Stimulated activated memory B cell treated with anti-CD40 and anti-IgM and Interleukin-4, amounts not matched to agents 10 μg/mL and 1 μg/mL and 100 μg/mL, for 72 hours (primary cell): ENCODE data around the gene MTMR11.
"Not testable (repeated sequence)": the region's sequence is repeated elsewhere in the genome, so short reads cannot be mapped to it uniquely, and the experiment has no call there.

Experiments used
- ATAC-seq: fragments of 150-1000 bp; cut with Tn5 transposase; 2 replicates; pipeline ENCODE4 v1.10.0; 2021
- H3K27ac Mint-ChIP-seq: one replicate; pipeline ENCODE4 v1.8.0; 2022; ENCODE audit warnings: mild to moderate bottlenecking, mixed read lengths
- H3K27me3 Mint-ChIP-seq: one replicate; pipeline ENCODE4 v1.8.0; 2022; ENCODE audit warnings: mixed read lengths
- H3K36me3 Mint-ChIP-seq: one replicate; pipeline ENCODE4 v1.8.0; 2022; ENCODE audit warnings: mixed read lengths
- H3K4me1 Mint-ChIP-seq: one replicate; pipeline ENCODE4 v1.8.0; 2022; ENCODE audit warnings: mixed read lengths
- H3K4me3 Mint-ChIP-seq: one replicate; pipeline ENCODE4 v1.8.0; 2022; ENCODE audit warnings: mild to moderate bottlenecking, moderate library complexity, mixed read lengths
- H3K9me3 Mint-ChIP-seq: one replicate; pipeline ENCODE4 v1.8.0; 2022; ENCODE audit warnings: mixed read lengths

Gene MTMR11

GRCh38 chr1:149936170-149936991 lies at the start of gene MTMR11:
Gene MTMR11, minus strand, starts transcription at chr1:149936879. Its CDS starts 232 bp downstream, at chr1:149936647.
- peaks cover 30% of the 10 kb centered on the region for H3K27me3 Mint-ChIP-seq
- no peaks in the 10 kb centered on the region for H3K36me3 Mint-ChIP-seq
- no peak for ATAC-seq
- H3K4me3 Mint-ChIP-seq = no peak within 1 kb of the TSS
- H3K27ac Mint-ChIP-seq = no peak within 1 kb of the TSS
- no peaks in the 10 kb centered on the region for H3K9me3 Mint-ChIP-seq
- peaks cover 25% of the 10 kb centered on the region for H3K4me1 Mint-ChIP-seq

- H3K36me3 Mint-ChIP-seq = peaks cover 24% of the 10 kb centered on the region
- H3K27ac Mint-ChIP-seq = no peak overlapping the region
- peaks cover 12% of the 10 kb centered on the region for H3K4me1 Mint-ChIP-seq
- ATAC-seq = no peak
- H3K4me3 Mint-ChIP-seq = no peak overlapping the region
- no peaks in the 10 kb centered on the region for H3K27me3 Mint-ChIP-seq
- no peaks in the 10 kb centered on the region for H3K9me3 Mint-ChIP-seq
Measured at GRCh38 chr1:149979972-149980540, 43.4 kb upstream of the MTMR11 start.

- Mint-ChIP-seq H3K4me1 (peaks cover 12% of the 10 kb centered on the region), H3K27me3 (no peaks in the 10 kb centered on the region), H3K9me3 (no peaks in the 10 kb centered on the region), H3K4me3 (no peak overlapping the region), H3K27ac (no peak overlapping the region), H3K36me3 (peaks cover 22% of the 10 kb centered on the region)
- no peak for ATAC-seq
Measured at GRCh38 chr1:149979245-149979971, 42.7 kb upstream of the MTMR11 start.

- no peaks in the 10 kb centered on the region for H3K9me3 Mint-ChIP-seq
- H3K36me3 Mint-ChIP-seq = peaks cover 27% of the 10 kb centered on the region
- H3K4me1 Mint-ChIP-seq = peaks cover 12% of the 10 kb centered on the region
- no peak overlapping the region for H3K27ac Mint-ChIP-seq
- H3K27me3 Mint-ChIP-seq = no peaks in the 10 kb centered on the region
- no peak overlapping the region for H3K4me3 Mint-ChIP-seq
- no peak for ATAC-seq
Measured at GRCh38 chr1:149978547-149979023, 41.9 kb upstream of the MTMR11 start.

- Mint-ChIP-seq H3K4me3 (no peak overlapping the region), H3K4me1 (peaks cover 12% of the 10 kb centered on the region), H3K9me3 (no peaks in the 10 kb centered on the region), H3K27ac (no peak overlapping the region), H3K27me3 (no peaks in the 10 kb centered on the region), H3K36me3 (peaks cover 38% of the 10 kb centered on the region)
- ATAC-seq = no peak
Measured at GRCh38 chr1:149977345-149977744, 40.7 kb upstream of the MTMR11 start.

- Mint-ChIP-seq H3K4me3 (no peak overlapping the region), H3K4me1 (peaks cover 6% of the 10 kb centered on the region), H3K27ac (no peak overlapping the region), H3K9me3 (no peaks in the 10 kb centered on the region), H3K36me3 (peaks cover 54% of the 10 kb centered on the region), H3K27me3 (no peaks in the 10 kb centered on the region)
- ATAC-seq = no peak
Measured at GRCh38 chr1:149972547-149972946, 35.9 kb upstream of the MTMR11 start.

GRCh38 chr1:149967646-149968045 lies 31.0 kb upstream of the MTMR11 start:
- Mint-ChIP-seq H3K27me3 (no peaks in the 10 kb centered on the region), H3K4me3 (no peak overlapping the region), H3K27ac (no peak overlapping the region), H3K36me3 (peaks cover 55% of the 10 kb centered on the region), H3K4me1 (no peaks in the 10 kb centered on the region), H3K9me3 (no peaks in the 10 kb centered on the region)
- ATAC-seq = no peak

- Mint-ChIP-seq H3K27me3 (no peaks in the 10 kb centered on the region), H3K9me3 (no peaks in the 10 kb centered on the region), H3K27ac (no peak overlapping the region), H3K36me3 (peaks cover 48% of the 10 kb centered on the region), H3K4me1 (no peaks in the 10 kb centered on the region), H3K4me3 (no peak overlapping the region)
- ATAC-seq = no peak
Measured at GRCh38 chr1:149967041-149967440, 30.4 kb upstream of the MTMR11 start.

GRCh38 chr1:149966405-149966804 lies 29.7 kb upstream of the MTMR11 start:
- no peaks in the 10 kb centered on the region for H3K9me3 Mint-ChIP-seq
- H3K27ac Mint-ChIP-seq = no peak overlapping the region
- no peaks in the 10 kb centered on the region for H3K27me3 Mint-ChIP-seq
- H3K4me3 Mint-ChIP-seq = no peak overlapping the region
- H3K36me3 Mint-ChIP-seq = peaks cover 43% of the 10 kb centered on the region
- H3K4me1 Mint-ChIP-seq = no peaks in the 10 kb centered on the region
- ATAC-seq = no peak

- ATAC-seq = no peak
- Mint-ChIP-seq H3K4me3 (no peak overlapping the region), H3K9me3 (no peaks in the 10 kb centered on the region), H3K36me3 (peaks cover 42% of the 10 kb centered on the region), H3K27me3 (no peaks in the 10 kb centered on the region), H3K27ac (no peak overlapping the region), H3K4me1 (no peaks in the 10 kb centered on the region)
Measured at GRCh38 chr1:149965440-149965839, 28.8 kb upstream of the MTMR11 start.

- Mint-ChIP-seq H3K36me3 (peaks cover 54% of the 10 kb centered on the region), H3K27ac (no peak overlapping the region), H3K4me1 (no peaks in the 10 kb centered on the region), H3K4me3 (no peak overlapping the region), H3K27me3 (no peaks in the 10 kb centered on the region), H3K9me3 (no peaks in the 10 kb centered on the region)
- ATAC-seq = no peak
Measured at GRCh38 chr1:149963358-149963757, 26.7 kb upstream of the MTMR11 start.

- H3K36me3 Mint-ChIP-seq = peaks cover 58% of the 10 kb centered on the region
- no peaks in the 10 kb centered on the region for H3K27me3 Mint-ChIP-seq
- no peaks in the 10 kb centered on the region for H3K4me1 Mint-ChIP-seq
- no peak overlapping the region for H3K27ac Mint-ChIP-seq
- H3K4me3 Mint-ChIP-seq = no peak overlapping the region
- H3K9me3 Mint-ChIP-seq = no peaks in the 10 kb centered on the region
- ATAC-seq = no peak
Measured at GRCh38 chr1:149962736-149963135, 26.1 kb upstream of the MTMR11 start.

- H3K9me3 Mint-ChIP-seq = no peaks in the 10 kb centered on the region
- no peak overlapping the region for H3K4me3 Mint-ChIP-seq
- no peaks in the 10 kb centered on the region for H3K4me1 Mint-ChIP-seq
- no peaks in the 10 kb centered on the region for H3K27me3 Mint-ChIP-seq
- no peak overlapping the region for H3K27ac Mint-ChIP-seq
- H3K36me3 Mint-ChIP-seq = peaks cover 58% of the 10 kb centered on the region
- peak; percentile 60 for ATAC-seq
Measured at GRCh38 chr1:149962039-149962647, 25.5 kb upstream of the MTMR11 start.

- ATAC-seq, H3K27me3 Mint-ChIP-seq, H3K9me3 Mint-ChIP-seq, H3K4me1 Mint-ChIP-seq, H3K4me3 Mint-ChIP-seq, H3K27ac Mint-ChIP-seq: not testable (repeated sequence)
- H3K36me3 Mint-ChIP-seq = peaks cover 48% of the 10 kb centered on the region
Measured at GRCh38 chr1:149957548-149957947, 20.9 kb upstream of the MTMR11 start.

- Mint-ChIP-seq H3K27me3 (no peaks in the 10 kb centered on the region), H3K4me3 (no peak overlapping the region), H3K36me3 (peaks cover 58% of the 10 kb centered on the region), H3K27ac (no peak overlapping the region), H3K9me3 (no peaks in the 10 kb centered on the region), H3K4me1 (no peaks in the 10 kb centered on the region)
- ATAC-seq = no peak
Measured at GRCh38 chr1:149949911-149950310, 13.2 kb upstream of the MTMR11 start.
